ENCODE data around the gene GSX1.

DNA sequence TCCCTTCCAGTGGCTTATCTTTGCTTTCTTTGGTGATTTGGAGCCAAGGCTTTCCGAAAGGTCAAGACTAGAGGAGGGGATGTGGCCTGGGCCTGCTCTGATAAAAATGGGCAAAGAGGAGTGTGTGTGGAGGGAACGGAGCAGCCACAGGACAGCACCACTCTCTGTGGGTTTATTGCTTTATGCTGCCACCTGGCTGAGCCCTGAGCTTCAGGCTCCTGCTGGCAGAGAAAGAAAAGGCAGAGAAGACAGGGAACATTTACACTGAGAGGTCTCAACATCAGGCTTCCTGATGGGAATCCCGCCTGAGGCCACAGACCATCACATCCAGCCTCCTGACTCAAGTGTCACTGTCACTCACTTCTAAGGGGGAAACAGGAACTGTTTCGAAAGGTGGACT is 9.2 kb upstream of the GSX1 start:
- TF ChIP-seq, protein P1, sequence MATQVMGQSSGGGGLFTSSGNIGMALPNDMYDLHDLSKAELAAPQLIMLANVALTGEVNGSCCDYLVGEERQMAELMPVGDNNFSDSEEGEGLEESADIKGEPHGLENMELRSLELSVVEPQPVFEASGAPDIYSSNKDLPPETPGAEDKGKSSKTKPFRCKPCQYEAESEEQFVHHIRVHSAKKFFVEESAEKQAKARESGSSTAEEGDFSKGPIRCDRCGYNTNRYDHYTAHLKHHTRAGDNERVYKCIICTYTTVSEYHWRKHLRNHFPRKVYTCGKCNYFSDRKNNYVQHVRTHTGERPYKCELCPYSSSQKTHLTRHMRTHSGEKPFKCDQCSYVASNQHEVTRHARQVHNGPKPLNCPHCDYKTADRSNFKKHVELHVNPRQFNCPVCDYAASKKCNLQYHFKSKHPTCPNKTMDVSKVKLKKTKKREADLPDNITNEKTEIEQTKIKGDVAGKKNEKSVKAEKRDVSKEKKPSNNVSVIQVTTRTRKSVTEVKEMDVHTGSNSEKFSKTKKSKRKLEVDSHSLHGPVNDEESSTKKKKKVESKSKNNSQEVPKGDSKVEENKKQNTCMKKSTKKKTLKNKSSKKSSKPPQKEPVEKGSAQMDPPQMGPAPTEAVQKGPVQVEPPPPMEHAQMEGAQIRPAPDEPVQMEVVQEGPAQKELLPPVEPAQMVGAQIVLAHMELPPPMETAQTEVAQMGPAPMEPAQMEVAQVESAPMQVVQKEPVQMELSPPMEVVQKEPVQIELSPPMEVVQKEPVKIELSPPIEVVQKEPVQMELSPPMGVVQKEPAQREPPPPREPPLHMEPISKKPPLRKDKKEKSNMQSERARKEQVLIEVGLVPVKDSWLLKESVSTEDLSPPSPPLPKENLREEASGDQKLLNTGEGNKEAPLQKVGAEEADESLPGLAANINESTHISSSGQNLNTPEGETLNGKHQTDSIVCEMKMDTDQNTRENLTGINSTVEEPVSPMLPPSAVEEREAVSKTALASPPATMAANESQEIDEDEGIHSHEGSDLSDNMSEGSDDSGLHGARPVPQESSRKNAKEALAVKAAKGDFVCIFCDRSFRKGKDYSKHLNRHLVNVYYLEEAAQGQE (tag by site-specific recombination; IDR thresholded peaks at IDR 0.05) = no peak
- TF ChIP-seq, protein P2, sequence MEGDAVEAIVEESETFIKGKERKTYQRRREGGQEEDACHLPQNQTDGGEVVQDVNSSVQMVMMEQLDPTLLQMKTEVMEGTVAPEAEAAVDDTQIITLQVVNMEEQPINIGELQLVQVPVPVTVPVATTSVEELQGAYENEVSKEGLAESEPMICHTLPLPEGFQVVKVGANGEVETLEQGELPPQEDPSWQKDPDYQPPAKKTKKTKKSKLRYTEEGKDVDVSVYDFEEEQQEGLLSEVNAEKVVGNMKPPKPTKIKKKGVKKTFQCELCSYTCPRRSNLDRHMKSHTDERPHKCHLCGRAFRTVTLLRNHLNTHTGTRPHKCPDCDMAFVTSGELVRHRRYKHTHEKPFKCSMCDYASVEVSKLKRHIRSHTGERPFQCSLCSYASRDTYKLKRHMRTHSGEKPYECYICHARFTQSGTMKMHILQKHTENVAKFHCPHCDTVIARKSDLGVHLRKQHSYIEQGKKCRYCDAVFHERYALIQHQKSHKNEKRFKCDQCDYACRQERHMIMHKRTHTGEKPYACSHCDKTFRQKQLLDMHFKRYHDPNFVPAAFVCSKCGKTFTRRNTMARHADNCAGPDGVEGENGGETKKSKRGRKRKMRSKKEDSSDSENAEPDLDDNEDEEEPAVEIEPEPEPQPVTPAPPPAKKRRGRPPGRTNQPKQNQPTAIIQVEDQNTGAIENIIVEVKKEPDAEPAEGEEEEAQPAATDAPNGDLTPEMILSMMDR (tag by site-specific recombination; IDR thresholded peaks at IDR 0.05) = peak; percentile 38; the same call in 1 of the 2 replicates
- TF ChIP-seq, protein P3, sequence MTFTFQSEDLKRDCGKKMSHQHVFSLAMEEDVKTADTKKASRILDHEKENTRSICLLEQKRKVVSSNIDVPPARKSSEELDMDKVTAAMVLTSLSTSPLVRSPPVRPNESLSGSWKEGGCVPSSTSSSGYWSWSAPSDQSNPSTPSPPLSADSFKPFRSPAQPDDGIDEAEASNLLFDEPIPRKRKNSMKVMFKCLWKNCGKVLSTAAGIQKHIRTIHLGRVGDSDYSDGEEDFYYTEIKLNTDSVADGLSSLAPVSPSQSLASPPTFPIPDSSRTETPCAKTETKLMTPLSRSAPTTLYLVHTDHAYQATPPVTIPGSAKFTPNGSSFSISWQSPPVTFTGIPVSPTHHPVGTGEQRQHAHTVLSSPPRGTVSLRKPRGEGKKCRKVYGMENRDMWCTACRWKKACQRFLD (tag by site-specific recombination; IDR thresholded peaks at IDR 0.05) = no peak
- TF ChIP-seq SCRT1 (tag by site-specific recombination; IDR thresholded peaks at IDR 0.05; ENCODE audit: borderline replicate concordance) (no peak), ZBTB20 (tag by site-specific recombination; IDR thresholded peaks at IDR 0.05) (no peak), ZNF785 (tag by site-specific recombination; IDR thresholded peaks at IDR 0.05) (no peak), ZNF701 (tag by site-specific recombination; IDR thresholded peaks at IDR 0.05) (no peak)
- TF ChIP-seq, protein P4, sequence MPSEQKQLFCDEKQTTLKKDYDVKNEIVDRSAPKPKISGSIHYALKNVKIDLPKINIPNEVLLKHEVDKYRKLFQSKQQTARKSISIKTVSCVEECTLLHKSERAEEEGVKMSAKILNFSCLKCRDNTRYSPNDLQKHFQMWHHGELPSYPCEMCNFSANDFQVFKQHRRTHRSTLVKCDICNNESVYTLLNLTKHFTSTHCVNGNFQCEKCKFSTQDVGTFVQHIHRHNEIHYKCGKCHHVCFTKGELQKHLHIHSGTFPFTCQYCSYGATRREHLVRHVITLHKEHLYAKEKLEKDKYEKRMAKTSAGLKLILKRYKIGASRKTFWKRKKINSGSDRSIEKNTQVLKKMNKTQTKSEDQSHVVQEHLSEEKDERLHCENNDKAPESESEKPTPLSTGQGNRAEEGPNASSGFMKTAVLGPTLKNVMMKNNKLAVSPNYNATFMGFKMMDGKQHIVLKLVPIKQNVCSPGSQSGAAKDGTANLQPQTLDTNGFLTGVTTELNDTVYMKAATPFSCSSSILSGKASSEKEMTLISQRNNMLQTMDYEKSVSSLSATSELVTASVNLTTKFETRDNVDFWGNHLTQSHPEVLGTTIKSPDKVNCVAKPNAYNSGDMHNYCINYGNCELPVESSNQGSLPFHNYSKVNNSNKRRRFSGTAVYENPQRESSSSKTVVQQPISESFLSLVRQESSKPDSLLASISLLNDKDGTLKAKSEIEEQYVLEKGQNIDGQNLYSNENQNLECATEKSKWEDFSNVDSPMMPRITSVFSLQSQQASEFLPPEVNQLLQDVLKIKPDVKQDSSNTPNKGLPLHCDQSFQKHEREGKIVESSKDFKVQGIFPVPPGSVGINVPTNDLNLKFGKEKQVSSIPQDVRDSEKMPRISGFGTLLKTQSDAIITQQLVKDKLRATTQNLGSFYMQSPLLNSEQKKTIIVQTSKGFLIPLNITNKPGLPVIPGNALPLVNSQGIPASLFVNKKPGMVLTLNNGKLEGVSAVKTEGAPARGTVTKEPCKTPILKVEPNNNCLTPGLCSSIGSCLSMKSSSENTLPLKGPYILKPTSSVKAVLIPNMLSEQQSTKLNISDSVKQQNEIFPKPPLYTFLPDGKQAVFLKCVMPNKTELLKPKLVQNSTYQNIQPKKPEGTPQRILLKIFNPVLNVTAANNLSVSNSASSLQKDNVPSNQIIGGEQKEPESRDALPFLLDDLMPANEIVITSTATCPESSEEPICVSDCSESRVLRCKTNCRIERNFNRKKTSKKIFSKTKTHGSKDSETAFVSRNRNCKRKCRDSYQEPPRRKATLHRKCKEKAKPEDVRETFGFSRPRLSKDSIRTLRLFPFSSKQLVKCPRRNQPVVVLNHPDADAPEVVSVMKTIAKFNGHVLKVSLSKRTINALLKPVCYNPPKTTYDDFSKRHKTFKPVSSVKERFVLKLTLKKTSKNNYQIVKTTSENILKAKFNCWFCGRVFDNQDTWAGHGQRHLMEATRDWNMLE (tag by site-specific recombination; conservative IDR thresholded peaks at IDR 0.05; ENCODE audit: low read depth) = no peak
